ENCODE results near the gene PCDHGA3. TPM values are rescaled to one million over a fixed set of nuclear protein-coding genes. Genes with fewer than 3 reads are reported as not detected.

Gene PCDHGA3
- total RNA-seq, 4 donors from 2014 or later: 0.45 to 1.5 (median 0.52) TPM

GRCh38 chr5:141366016-141366896, 22.6 kb downstream of the PCDHGA3 start:
- Histone ChIP-seq H3K36me3 (no peaks in the 10 kb centered on the region), H3K27ac (no peak overlapping the region), H3K27me3 (peaks cover 0 to 74% (median 0%) of the 10 kb centered on the region in 4 donors), H3K4me3 (peak overlapping the region in 1 of 4 donors; percentile 25), H3K9me3 (peaks cover 0 to 99% (median 80%) of the 10 kb centered on the region in 3 donors), H3K4me1 (no peaks in the 10 kb centered on the region)
- 39 to 41% methylated on average over 10 of the region's 46 CpGs for WGBS, 2 donors
- DNase-seq: no peak
- intact Hi-C loops (cut with DNase I): no loop called here
- TF ChIP-seq, protein P1, sequence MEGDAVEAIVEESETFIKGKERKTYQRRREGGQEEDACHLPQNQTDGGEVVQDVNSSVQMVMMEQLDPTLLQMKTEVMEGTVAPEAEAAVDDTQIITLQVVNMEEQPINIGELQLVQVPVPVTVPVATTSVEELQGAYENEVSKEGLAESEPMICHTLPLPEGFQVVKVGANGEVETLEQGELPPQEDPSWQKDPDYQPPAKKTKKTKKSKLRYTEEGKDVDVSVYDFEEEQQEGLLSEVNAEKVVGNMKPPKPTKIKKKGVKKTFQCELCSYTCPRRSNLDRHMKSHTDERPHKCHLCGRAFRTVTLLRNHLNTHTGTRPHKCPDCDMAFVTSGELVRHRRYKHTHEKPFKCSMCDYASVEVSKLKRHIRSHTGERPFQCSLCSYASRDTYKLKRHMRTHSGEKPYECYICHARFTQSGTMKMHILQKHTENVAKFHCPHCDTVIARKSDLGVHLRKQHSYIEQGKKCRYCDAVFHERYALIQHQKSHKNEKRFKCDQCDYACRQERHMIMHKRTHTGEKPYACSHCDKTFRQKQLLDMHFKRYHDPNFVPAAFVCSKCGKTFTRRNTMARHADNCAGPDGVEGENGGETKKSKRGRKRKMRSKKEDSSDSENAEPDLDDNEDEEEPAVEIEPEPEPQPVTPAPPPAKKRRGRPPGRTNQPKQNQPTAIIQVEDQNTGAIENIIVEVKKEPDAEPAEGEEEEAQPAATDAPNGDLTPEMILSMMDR (IDR thresholded peaks at IDR 0.05): no peak
- TF ChIP-seq POLR2A (IDR thresholded peaks at IDR 0.05): no peak

- Histone ChIP-seq H3K4me1 (no peaks in the 10 kb centered on the region), H3K36me3 (no peaks in the 10 kb centered on the region), H3K4me3 (peak within 1 kb of the TSS in 2 of 4 donors; percentile 28 to 47), H3K9me3 (peaks cover 0 to 99% (median 85%) of the 10 kb centered on the region in 3 donors), H3K27ac (no peak within 1 kb of the TSS), H3K27me3 (peaks cover 0 to 50% (median 0%) of the 10 kb centered on the region in 4 donors)
- TF ChIP-seq POLR2A (IDR thresholded peaks at IDR 0.05): no peak
- TF ChIP-seq, protein P1 (IDR thresholded peaks at IDR 0.05): peak in 1 of 6 experiments; percentile 31
- intact Hi-C loops (cut with DNase I): no loop called here
- DNase-seq: no peak
- WGBS, 2 donors: 23 to 32% methylated on average over 26 to 27 of the region's 32 CpGs
These were observed 26.6 kb downstream of the PCDHGA3 start, which contains the start of gene PCDHGB3 for GRCh38 chr5:141369994-141370848. Gene PCDHGB3 (plus strand): TSS chr5:141370242. CDS start chr5:141370395, 153 bp downstream.

- Histone ChIP-seq H3K4me3 (peak overlapping the region in 1 of 4 donors; percentile 9), H3K9me3 (peaks cover 0 to 98% (median 82%) of the 10 kb centered on the region in 3 donors), H3K27me3 (peaks cover 0 to 35% (median 0%) of the 10 kb centered on the region in 4 donors), H3K4me1 (no peaks in the 10 kb centered on the region), H3K27ac (no peak overlapping the region), H3K36me3 (no peaks in the 10 kb centered on the region)
- no peak for DNase-seq
- intact Hi-C loops (cut with DNase I): no loop called here
- TF ChIP-seq, protein P1 (IDR thresholded peaks at IDR 0.05): no peak
- TF ChIP-seq POLR2A (IDR thresholded peaks at IDR 0.05): no peak
- WGBS, 2 donors: 35 to 59% methylated on average over 12 to 27 of the region's 69 CpGs
These were observed 28.2 kb downstream of the PCDHGA3 start for GRCh38 chr5:141371572-141372475.

GRCh38 chr5:141373673-141374317, 30.2 kb downstream of the PCDHGA3 start, which contains the start of gene PCDHGA6:
Gene PCDHGA6 (plus strand): TSS chr5:141373891. CDS start chr5:141374084, 193 bp downstream.
- Histone ChIP-seq H3K36me3 (no peaks in the 10 kb centered on the region), H3K27me3 (peaks cover 0 to 27% (median 0%) of the 10 kb centered on the region in 4 donors), H3K4me3 (peak within 1 kb of the TSS in 2 of 4 donors; percentile 28 to 49), H3K4me1 (no peaks in the 10 kb centered on the region), H3K27ac (no peak within 1 kb of the TSS), H3K9me3 (peaks cover 0 to 97% (median 89%) of the 10 kb centered on the region in 3 donors)
- DNase-seq: no peak
- intact Hi-C loops (cut with DNase I): no loop called here
- TF ChIP-seq POLR2A (IDR thresholded peaks at IDR 0.05): no peak
- TF ChIP-seq, protein P1 (IDR thresholded peaks at IDR 0.05): peak in 1 of 6 experiments; percentile 31
- WGBS, 2 donors: 22 to 23% methylated on average over 9 to 11 of the region's 27 CpGs
